MCF 10A (cell line): Measurements from ENCODE around the gene LMF2. TPM values are rescaled to one million over a fixed set of nuclear protein-coding genes. Genes with fewer than 3 reads are reported as not detected.
A peak's percentile ranks its signal among the peaks of the same experiment; 100 is the strongest.

Experiments
- BruUV-seq: library from RNA; stranded (reverse); fragments of 400-500 nt; replicated peaks from 2 replicates; lab custom pipeline; 2021; lab: Mats Ljungman, UMichigan
- CTCF ChIA-PET: fragments of 300-600 bp; sonication (Branson Sonifier 250); formaldehyde crosslinking; extraction: SDS; loops from one replicate; lab custom pipeline; 2021; ENCODE audit warnings: antibody characterized with exemption, inconsistent platforms; lab: Yijun Ruan, JAX
- POLR2A ChIA-PET: fragments of 300-600, 350-650 bp; sonication (Branson Sonifier 250); formaldehyde crosslinking; extraction: SDS; loops from one replicate; lab custom pipeline; 2020; ENCODE audit warnings: antibody characterized with exemption, inconsistent platforms; lab: Yijun Ruan, JAX
- DNase-seq: peaks from one replicate; pipeline ENCODE4 v3.0.0-alpha.2; 2018; ENCODE audit not compliant: unreplicated experiment
- H3K27ac Mint-ChIP-seq: one replicate; pipeline ENCODE4 v1.8.0; 2022; ENCODE audit warnings: mild to moderate bottlenecking, low read depth, mixed read lengths; ENCODE audit not compliant: unreplicated experiment
- H3K27me3 Mint-ChIP-seq: one replicate; pipeline ENCODE4 v1.8.0; 2022; ENCODE audit warnings: mixed read lengths; ENCODE audit not compliant: insufficient read depth, unreplicated experiment
- H3K36me3 Mint-ChIP-seq: one replicate; pipeline ENCODE4 v1.8.0; 2022; ENCODE audit warnings: mild to moderate bottlenecking, moderate library complexity, mixed read lengths; ENCODE audit not compliant: insufficient read depth, unreplicated experiment
- H3K4me1 Mint-ChIP-seq: one replicate; pipeline ENCODE4 v1.8.0; 2022; ENCODE audit warnings: mixed read lengths; ENCODE audit not compliant: insufficient read depth, unreplicated experiment
- H3K4me3 Mint-ChIP-seq: one replicate; pipeline ENCODE4 v1.8.0; 2022; ENCODE audit warnings: mild to moderate bottlenecking, moderate library complexity, mixed read lengths; ENCODE audit not compliant: unreplicated experiment
- H3K9me3 Mint-ChIP-seq: one replicate; pipeline ENCODE4 v1.8.0; 2022; ENCODE audit warnings: mixed read lengths; ENCODE audit not compliant: unreplicated experiment
- CTCF ChIP-seq: fragments of 200-600 bp; IDR thresholded peaks from one replicate; pipeline ENCODE4 v1.8.0; 2022; ENCODE audit warnings: antibody characterized with exemption, mild to moderate bottlenecking; ENCODE audit not compliant: unreplicated experiment
- intact Hi-C: fragments of 100-400 bp; cut with micrococcal nuclease; formaldehyde crosslinking; loops from 2 replicates; pipeline ENCODE4 v1.14.1; 2022
- total RNA-seq: library from RNA; stranded (reverse); gene quantifications from 2 replicates; pipeline ENCODE4 v1.2.3, GENCODE V29; 2022

Gene LMF2
- total RNA-seq, 1 experiment from 2014 or later = 50.9 TPM

DNA sequence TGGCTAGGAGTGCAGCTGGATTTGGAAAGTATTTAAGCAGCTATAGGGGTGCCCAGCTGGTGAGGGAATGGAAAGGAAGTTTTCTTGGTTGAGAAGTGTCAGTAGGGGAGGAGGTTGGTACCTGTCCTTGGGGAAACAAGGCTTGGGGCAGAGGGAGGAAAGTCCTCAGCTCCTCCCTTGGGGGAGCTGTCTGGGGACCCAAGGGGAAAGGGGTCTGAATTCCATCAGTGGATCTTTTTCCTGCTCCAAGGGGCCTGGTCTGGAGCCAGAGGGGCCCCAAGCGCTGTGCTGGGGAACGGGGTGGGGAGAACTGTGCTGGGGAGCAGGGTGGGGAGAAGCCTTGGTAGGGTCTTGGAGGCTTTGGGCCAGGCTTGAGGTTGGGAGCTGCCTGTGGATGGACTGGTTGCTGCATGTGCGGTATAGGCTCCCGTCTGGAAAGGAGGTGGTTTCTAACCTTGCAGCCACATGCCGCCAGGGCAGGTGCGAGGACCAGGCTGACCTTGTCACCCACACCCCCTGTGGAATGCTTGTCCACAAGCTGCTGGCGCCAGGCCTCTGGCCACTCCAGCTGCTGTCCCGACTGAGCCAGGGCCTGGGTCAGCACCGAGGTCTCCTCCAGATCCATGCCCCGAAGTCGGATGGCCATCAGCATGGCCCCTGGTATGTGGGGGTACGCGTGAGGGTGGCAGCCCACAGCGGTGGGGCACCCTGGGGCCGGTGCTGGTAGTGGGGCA, 21.3 kb upstream of the LMF2 start:
- H3K36me3 Mint-ChIP-seq = peaks cover 57% of the 10 kb centered on the region
- DNase-seq = peak; percentile 12
- ChIA-PET CTCF (interaction anchor here (0.6 to 1.7 kb wide), 6 partner anchors 26 to 380 kb away, joined by 3 to 7 read pairs (median 4); partner anchors contain the start of gene SYCE3), POLR2A (interaction anchor here (0.7 to 7.1 kb wide), 9 partner anchors 10 to 96 kb away, joined by 3 to 170 read pairs (median 5); partner anchors contain the start of genes CHKB, LMF2, NCAPH2 and SYCE3)
- peak overlapping the region; percentile 85 for H3K4me3 Mint-ChIP-seq
- H3K27me3 Mint-ChIP-seq = no peaks in the 10 kb centered on the region
- no peak for TF ChIP-seq CTCF
- intact Hi-C loops = loop anchor here (5.0 kb wide), 1 partner anchor 53 kb away; the partner anchor contains the start of gene CHKB
- H3K4me1 Mint-ChIP-seq = peaks cover 30% of the 10 kb centered on the region
- BruUV-seq = no TSS peak
- H3K27ac Mint-ChIP-seq = no peak overlapping the region
- H3K9me3 Mint-ChIP-seq = no peaks in the 10 kb centered on the region

DNA sequence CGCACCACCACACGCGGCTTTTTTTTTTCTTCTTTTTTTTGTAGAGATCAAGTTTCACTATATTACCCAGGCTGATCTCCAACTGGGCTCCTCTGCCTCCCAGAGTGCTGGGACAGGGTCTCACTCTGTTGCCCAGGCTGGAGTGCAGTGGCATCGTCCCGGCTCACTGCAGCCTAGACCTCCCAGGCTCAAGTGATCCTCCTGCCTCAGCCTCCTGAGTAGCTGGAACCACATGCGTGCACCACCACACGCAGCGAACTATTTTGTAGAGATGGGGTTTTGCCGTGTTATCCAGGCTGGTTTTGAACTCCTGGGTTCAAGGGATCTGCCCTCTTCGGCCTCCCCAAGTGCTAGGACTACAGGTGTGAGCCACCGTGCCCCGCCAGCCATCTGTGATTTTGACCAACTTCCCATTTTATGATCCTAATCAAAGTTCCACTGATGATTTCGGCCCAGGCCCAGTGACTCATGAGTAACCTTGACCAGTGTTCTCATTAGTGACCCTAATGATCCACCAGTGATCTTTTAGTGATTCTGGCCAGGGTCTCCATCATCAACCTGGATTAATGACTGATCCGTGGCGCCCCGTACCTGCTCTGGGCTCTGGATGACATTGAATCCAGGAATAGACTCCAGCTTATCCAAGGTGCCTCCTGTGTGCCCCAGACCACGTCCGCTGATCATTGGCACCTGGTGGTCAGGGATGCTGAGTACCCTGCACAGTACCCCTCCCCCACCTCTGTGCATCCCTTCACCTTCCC, 20.6 kb upstream of the LMF2 start:
- BruUV-seq = TSS peak; percentile 7
- ChIA-PET CTCF (interaction anchor here (0.6 to 1.7 kb wide), 8 partner anchors 10 to 371 kb away, joined by 3 to 7 read pairs (median 4); partner anchors contain the start of gene SYCE3), POLR2A (interaction anchor here (0.7 to 7.1 kb wide), 9 partner anchors 11 to 96 kb away, joined by 3 to 170 read pairs (median 5); partner anchors contain the start of genes CHKB, LMF2, NCAPH2 and SYCE3)
- peaks cover 61% of the 10 kb centered on the region for H3K36me3 Mint-ChIP-seq
- H3K27me3 Mint-ChIP-seq = no peaks in the 10 kb centered on the region
- peak overlapping the region; percentile 85 for H3K4me3 Mint-ChIP-seq
- H3K9me3 Mint-ChIP-seq = no peaks in the 10 kb centered on the region
- no peak for TF ChIP-seq CTCF
- H3K27ac Mint-ChIP-seq = no peak overlapping the region
- no peak for DNase-seq
- intact Hi-C loops = loop anchor here (5.0 kb wide), 1 partner anchor 54 kb away; the partner anchor contains the start of gene CHKB
- H3K4me1 Mint-ChIP-seq = peaks cover 26% of the 10 kb centered on the region

- Mint-ChIP-seq H3K27ac (peak overlapping the region; percentile 71), H3K4me3 (peak overlapping the region; percentile 85), H3K36me3 (peaks cover 61% of the 10 kb centered on the region), H3K9me3 (no peaks in the 10 kb centered on the region), H3K27me3 (no peaks in the 10 kb centered on the region), H3K4me1 (peaks cover 20% of the 10 kb centered on the region)
- peak; percentile 29 for DNase-seq
- BruUV-seq = no TSS peak
- POLR2A ChIA-PET = interaction anchor here (0.7 to 7.1 kb wide), 5 partner anchors 12 to 94 kb away, joined by 4 to 170 read pairs (median 74); partner anchors contain the start of genes LMF2, NCAPH2 and SYCE3
- CTCF ChIA-PET = interaction anchor here (0.6 to 1.3 kb wide), 7 partner anchors 11 to 370 kb away, joined by 3 to 5 read pairs (median 4); no protein-coding TSS in a partner anchor
- no peak for TF ChIP-seq CTCF
- intact Hi-C loops = loop anchor here (1.0 to 5.0 kb wide), 2 partner anchors 35 to 55 kb away; partner anchors contain the start of genes CHKB and SYCE3
Observed at GRCh38 chr22:50526834-50527801, 19.6 kb upstream of the LMF2 start.
